ENCODE results near the gene IQCH. TPM values are rescaled to one million over a fixed set of nuclear protein-coding genes. Genes with fewer than 3 reads are reported as not detected.

IQCH gene
- polyA plus RNA-seq, 4 donors = 1.7 to 10.6 (median 7.2) TPM

GRCh38 chr15:67296684-67297083, 42.1 kb downstream of the IQCH start:
- no peak for DNase-seq (ENCODE audit: low read depth in 4 of 4, low spot score in 3 of 4)

- DNase-seq (ENCODE audit: low read depth in 4 of 4, low spot score in 3 of 4) = no peak
Observed at GRCh38 chr15:67300266-67301025, 45.9 kb downstream of the IQCH start.

GRCh38 chr15:67303490-67304363, 49.1 kb downstream of the IQCH start:
- no peak for DNase-seq (ENCODE audit: low read depth in 4 of 4, low spot score in 3 of 4)

GRCh38 chr15:67304778-67305177, 50.2 kb downstream of the IQCH start:
- DNase-seq (ENCODE audit: low read depth in 4 of 4, low spot score in 3 of 4) = no peak

- no peak for DNase-seq (ENCODE audit: low read depth in 4 of 4, low spot score in 3 of 4)
Observed at GRCh38 chr15:67305506-67305905, 50.9 kb downstream of the IQCH start.

- DNase-seq (ENCODE audit: low read depth in 4 of 4, low spot score in 3 of 4) = no peak
Observed at GRCh38 chr15:67307156-67307555, 52.6 kb downstream of the IQCH start.

- DNase-seq (ENCODE audit: low read depth in 4 of 4, low spot score in 3 of 4) = no peak
Observed at GRCh38 chr15:67307889-67308597, 53.5 kb downstream of the IQCH start.

GRCh38 chr15:67311731-67312130, 57.1 kb downstream of the IQCH start:
- no peak for DNase-seq (ENCODE audit: low read depth in 4 of 4, low spot score in 3 of 4)

GRCh38 chr15:67319961-67320360, 65.4 kb downstream of the IQCH start:
- DNase-seq (ENCODE audit: low read depth in 4 of 4, low spot score in 3 of 4) = no peak

- DNase-seq (ENCODE audit: low read depth in 4 of 4, low spot score in 3 of 4) = no peak
Observed at GRCh38 chr15:67321352-67321751, 66.8 kb downstream of the IQCH start.

GRCh38 chr15:67322481-67322880, 67.9 kb downstream of the IQCH start:
- no peak for DNase-seq (ENCODE audit: low read depth in 4 of 4, low spot score in 3 of 4)

GRCh38 chr15:67327312-67327711, 72.7 kb downstream of the IQCH start:
- no peak for DNase-seq (ENCODE audit: low read depth in 4 of 4, low spot score in 3 of 4)

- DNase-seq (ENCODE audit: low read depth in 4 of 4, low spot score in 3 of 4) = no peak
Observed at GRCh38 chr15:67327737-67328136, 73.2 kb downstream of the IQCH start.

GRCh38 chr15:67329984-67330733, 75.6 kb downstream of the IQCH start:
- DNase-seq (ENCODE audit: low read depth in 4 of 4, low spot score in 3 of 4) = no peak

GRCh38 chr15:67331676-67332075, 77.1 kb downstream of the IQCH start:
- DNase-seq (ENCODE audit: low read depth in 4 of 4, low spot score in 3 of 4) = no peak

- no peak for DNase-seq (ENCODE audit: low read depth in 4 of 4, low spot score in 3 of 4)
Observed at GRCh38 chr15:67335026-67335425, 80.4 kb downstream of the IQCH start.

GRCh38 chr15:67335534-67336222, 81.1 kb downstream of the IQCH start:
- DNase-seq (ENCODE audit: low read depth in 4 of 4, low spot score in 3 of 4) = no peak

- DNase-seq (ENCODE audit: low read depth in 4 of 4, low spot score in 3 of 4) = no peak
Observed at GRCh38 chr15:67340630-67341029, 86.0 kb downstream of the IQCH start.

GRCh38 chr15:67341539-67341938, 87.0 kb downstream of the IQCH start:
- no peak for DNase-seq (ENCODE audit: low read depth in 4 of 4, low spot score in 3 of 4)

- no peak for DNase-seq (ENCODE audit: low read depth in 4 of 4, low spot score in 3 of 4)
Observed at GRCh38 chr15:67343206-67343605, 88.6 kb downstream of the IQCH start.
